Measurements from ENCODE around the gene C3orf33. TPM values are rescaled to one million over a fixed set of nuclear protein-coding genes. Genes with fewer than 3 reads are reported as not detected.

Gene C3orf33
- total and polyA plus RNA-seq, 2 of the 8 experiments (the other 6 are each of a cell fraction or from before 2014, with no cell fraction given) = 3.4 to 4.5 TPM

DNA sequence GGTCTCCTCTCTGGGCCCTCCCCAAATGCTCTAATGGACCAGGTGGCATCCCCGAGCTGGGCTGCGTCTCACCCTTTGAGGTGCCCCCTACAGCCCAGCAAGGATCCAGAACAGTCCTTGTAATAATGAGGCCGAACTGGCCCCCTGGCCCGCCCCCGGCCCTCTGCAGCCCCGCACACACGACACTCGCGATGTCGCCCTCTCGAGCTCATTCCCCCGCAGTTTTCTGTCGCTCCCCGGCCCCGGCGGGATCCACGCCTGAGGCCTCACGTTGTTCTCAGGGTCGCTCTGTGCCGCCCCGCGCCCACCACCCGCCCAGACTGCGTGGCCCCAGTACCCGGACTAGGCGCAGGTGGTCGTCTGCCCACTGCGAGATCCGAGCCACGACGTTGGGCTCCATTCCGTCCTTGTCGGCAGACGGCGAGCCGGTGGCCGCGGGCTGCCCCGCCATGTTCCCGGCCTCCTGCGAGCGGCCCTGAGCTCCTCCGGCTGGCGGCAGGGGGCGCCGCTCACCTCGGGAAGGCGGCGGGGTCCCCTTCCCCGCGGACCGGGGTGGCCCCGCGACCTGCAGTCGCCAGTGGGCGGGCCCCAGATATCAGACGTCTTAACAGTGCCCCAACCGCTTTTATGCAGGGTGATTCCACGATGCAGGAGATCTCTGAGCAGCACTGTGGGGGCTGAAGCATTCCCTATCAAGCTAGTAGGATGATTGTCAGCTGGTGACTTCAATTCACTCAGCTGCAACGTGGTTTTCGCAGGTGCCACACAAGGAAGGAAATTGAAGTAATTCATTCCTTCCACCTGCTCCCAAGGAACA is at the start of gene C3orf33 (continued):
- TF ChIP-seq, protein P1, sequence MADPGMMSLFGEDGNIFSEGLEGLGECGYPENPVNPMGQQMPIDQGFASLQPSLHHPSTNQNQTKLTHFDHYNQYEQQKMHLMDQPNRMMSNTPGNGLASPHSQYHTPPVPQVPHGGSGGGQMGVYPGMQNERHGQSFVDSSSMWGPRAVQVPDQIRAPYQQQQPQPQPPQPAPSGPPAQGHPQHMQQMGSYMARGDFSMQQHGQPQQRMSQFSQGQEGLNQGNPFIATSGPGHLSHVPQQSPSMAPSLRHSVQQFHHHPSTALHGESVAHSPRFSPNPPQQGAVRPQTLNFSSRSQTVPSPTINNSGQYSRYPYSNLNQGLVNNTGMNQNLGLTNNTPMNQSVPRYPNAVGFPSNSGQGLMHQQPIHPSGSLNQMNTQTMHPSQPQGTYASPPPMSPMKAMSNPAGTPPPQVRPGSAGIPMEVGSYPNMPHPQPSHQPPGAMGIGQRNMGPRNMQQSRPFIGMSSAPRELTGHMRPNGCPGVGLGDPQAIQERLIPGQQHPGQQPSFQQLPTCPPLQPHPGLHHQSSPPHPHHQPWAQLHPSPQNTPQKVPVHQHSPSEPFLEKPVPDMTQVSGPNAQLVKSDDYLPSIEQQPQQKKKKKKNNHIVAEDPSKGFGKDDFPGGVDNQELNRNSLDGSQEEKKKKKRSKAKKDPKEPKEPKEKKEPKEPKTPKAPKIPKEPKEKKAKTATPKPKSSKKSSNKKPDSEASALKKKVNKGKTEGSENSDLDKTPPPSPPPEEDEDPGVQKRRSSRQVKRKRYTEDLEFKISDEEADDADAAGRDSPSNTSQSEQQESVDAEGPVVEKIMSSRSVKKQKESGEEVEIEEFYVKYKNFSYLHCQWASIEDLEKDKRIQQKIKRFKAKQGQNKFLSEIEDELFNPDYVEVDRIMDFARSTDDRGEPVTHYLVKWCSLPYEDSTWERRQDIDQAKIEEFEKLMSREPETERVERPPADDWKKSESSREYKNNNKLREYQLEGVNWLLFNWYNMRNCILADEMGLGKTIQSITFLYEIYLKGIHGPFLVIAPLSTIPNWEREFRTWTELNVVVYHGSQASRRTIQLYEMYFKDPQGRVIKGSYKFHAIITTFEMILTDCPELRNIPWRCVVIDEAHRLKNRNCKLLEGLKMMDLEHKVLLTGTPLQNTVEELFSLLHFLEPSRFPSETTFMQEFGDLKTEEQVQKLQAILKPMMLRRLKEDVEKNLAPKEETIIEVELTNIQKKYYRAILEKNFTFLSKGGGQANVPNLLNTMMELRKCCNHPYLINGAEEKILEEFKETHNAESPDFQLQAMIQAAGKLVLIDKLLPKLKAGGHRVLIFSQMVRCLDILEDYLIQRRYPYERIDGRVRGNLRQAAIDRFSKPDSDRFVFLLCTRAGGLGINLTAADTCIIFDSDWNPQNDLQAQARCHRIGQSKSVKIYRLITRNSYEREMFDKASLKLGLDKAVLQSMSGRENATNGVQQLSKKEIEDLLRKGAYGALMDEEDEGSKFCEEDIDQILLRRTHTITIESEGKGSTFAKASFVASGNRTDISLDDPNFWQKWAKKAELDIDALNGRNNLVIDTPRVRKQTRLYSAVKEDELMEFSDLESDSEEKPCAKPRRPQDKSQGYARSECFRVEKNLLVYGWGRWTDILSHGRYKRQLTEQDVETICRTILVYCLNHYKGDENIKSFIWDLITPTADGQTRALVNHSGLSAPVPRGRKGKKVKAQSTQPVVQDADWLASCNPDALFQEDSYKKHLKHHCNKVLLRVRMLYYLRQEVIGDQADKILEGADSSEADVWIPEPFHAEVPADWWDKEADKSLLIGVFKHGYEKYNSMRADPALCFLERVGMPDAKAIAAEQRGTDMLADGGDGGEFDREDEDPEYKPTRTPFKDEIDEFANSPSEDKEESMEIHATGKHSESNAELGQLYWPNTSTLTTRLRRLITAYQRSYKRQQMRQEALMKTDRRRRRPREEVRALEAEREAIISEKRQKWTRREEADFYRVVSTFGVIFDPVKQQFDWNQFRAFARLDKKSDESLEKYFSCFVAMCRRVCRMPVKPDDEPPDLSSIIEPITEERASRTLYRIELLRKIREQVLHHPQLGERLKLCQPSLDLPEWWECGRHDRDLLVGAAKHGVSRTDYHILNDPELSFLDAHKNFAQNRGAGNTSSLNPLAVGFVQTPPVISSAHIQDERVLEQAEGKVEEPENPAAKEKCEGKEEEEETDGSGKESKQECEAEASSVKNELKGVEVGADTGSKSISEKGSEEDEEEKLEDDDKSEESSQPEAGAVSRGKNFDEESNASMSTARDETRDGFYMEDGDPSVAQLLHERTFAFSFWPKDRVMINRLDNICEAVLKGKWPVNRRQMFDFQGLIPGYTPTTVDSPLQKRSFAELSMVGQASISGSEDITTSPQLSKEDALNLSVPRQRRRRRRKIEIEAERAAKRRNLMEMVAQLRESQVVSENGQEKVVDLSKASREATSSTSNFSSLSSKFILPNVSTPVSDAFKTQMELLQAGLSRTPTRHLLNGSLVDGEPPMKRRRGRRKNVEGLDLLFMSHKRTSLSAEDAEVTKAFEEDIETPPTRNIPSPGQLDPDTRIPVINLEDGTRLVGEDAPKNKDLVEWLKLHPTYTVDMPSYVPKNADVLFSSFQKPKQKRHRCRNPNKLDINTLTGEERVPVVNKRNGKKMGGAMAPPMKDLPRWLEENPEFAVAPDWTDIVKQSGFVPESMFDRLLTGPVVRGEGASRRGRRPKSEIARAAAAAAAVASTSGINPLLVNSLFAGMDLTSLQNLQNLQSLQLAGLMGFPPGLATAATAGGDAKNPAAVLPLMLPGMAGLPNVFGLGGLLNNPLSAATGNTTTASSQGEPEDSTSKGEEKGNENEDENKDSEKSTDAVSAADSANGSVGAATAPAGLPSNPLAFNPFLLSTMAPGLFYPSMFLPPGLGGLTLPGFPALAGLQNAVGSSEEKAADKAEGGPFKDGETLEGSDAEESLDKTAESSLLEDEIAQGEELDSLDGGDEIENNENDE (IDR thresholded peaks at IDR 0.05; ENCODE audit: insufficient replicate concordance, low read length) = no peak
- TF ChIP-seq TBP (IDR thresholded peaks at IDR 0.05; ENCODE audit: low read depth, low read length) (peak; percentile 35; the same call in 1 of the 2 replicates), BACH1 (IDR thresholded peaks at IDR 0.05; ENCODE audit: low read length) (peak; percentile 58; the same call in 1 of the 2 replicates), BRCA1 (IDR thresholded peaks at IDR 0.05; ENCODE audit: low read depth, low read length) (no peak), ZNF274 (IDR thresholded peaks at IDR 0.05; ENCODE audit: borderline replicate concordance, extremely low read depth, low read length) (no peak), EZH2 (IDR thresholded peaks at IDR 0.05; ENCODE audit: low read depth, low read length, severe bottlenecking) (no peak), SRF (IDR thresholded peaks at IDR 0.05; ENCODE audit: low read depth, low read length) (no peak), KDM1A (IDR thresholded peaks at IDR 0.05; ENCODE audit: borderline replicate concordance, low read length) (no peak), CBX5 (IDR thresholded peaks at IDR 0.05; ENCODE audit: low read depth, low read length) (no peak), RXRA (IDR thresholded peaks at IDR 0.05; ENCODE audit: insufficient read depth, low read depth, low read length) (no peak)

Data from H1 (cell line).